ENCODE data around the gene CLCA1.

DNA sequence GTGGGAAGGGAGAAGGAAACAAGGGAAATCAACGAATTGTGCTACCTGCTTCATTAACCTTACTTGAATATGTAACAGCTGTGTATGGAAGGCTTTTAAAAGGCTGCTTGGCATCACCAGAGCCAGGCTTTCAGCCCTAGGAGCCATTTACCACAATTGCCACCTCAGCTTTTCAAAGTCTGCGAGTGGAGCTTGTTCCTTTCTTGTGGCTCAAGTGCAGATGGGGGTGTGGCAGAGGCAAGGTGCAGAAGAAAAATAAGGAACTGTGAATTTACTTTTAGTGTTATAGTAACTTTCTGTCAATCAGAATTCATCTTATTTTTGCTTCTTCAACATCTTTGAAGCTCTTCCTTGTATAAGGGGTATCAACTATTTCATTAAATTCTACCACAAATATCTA, 27.1 kb upstream of the CLCA1 start:
- TF ChIP-seq POLR2AphosphoS5 (IDR thresholded peaks at IDR 0.05; ENCODE audit: low read depth, low read length) (no peak), POLR2A (IDR thresholded peaks at IDR 0.05; ENCODE audit: low read depth, low read length) (no peak), TAF1 (IDR thresholded peaks at IDR 0.05; ENCODE audit: borderline replicate concordance, low read depth, low read length) (no peak)

Data from GM12892 (cell line).